ENCODE results near the gene KBTBD12.

Gene KBTBD12

GRCh38 chr3:127975153-127976029, 60.4 kb downstream of the KBTBD12 start:
- Histone ChIP-seq H3K9me3 (no peaks in the 10 kb centered on the region), H3K27ac (no peak overlapping the region), H3K27me3 (no peaks in the 10 kb centered on the region), H3K4me3 (no peak overlapping the region), H3K36me3 (no peaks in the 10 kb centered on the region), H3K4me1 (no peaks in the 10 kb centered on the region)
- no peak for DNase-seq
- no peak for TF ChIP-seq CTCF (IDR thresholded peaks at IDR 0.05)
- intact Hi-C loops (cut with DNase I; ENCODE audit: low total_unique reads), result loop anchor here (10.0 kb wide), 1 partner anchor 321 kb away; no protein-coding TSS in a partner anchor

GRCh38 chr3:127978636-127979035, 63.6 kb downstream of the KBTBD12 start:
- H3K27me3 ChIP-seq, result no peaks in the 10 kb centered on the region
- H3K4me1 ChIP-seq, result no peaks in the 10 kb centered on the region
- no peaks in the 10 kb centered on the region for H3K9me3 ChIP-seq
- H3K27ac ChIP-seq, result no peak overlapping the region
- no peaks in the 10 kb centered on the region for H3K36me3 ChIP-seq
- intact Hi-C loops (cut with DNase I; ENCODE audit: low total_unique reads), result loop anchor here (10.0 kb wide), 1 partner anchor 324 kb away; no protein-coding TSS in a partner anchor
- DNase-seq, result no peak
- H3K4me3 ChIP-seq, result no peak overlapping the region
- no peak for TF ChIP-seq CTCF (IDR thresholded peaks at IDR 0.05)

DNA sequence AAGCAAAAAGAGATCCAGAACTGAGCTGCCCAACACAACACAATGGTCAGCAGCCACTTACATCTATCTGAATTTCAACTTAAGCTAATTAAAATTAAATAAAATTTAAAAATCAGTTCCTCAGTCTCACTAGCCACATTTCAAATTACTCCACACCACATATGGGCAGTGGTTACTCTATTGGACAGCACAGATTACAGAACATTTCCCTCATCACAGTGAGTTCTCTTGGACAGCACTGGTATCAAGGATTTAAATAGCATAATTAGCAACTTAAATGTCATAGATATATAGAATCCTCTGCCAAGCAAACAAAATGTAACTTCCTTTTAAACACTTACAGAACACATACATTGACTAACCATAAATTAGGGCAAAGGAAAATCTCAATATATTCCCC, 64.4 kb downstream of the KBTBD12 start:
- no peaks in the 10 kb centered on the region for H3K9me3 ChIP-seq
- no peaks in the 10 kb centered on the region for H3K27me3 ChIP-seq
- no peaks in the 10 kb centered on the region for H3K36me3 ChIP-seq
- no peak overlapping the region for H3K4me3 ChIP-seq
- TF ChIP-seq CTCF (IDR thresholded peaks at IDR 0.05), result no peak
- intact Hi-C loops (cut with DNase I; ENCODE audit: low total_unique reads), result loop anchor here (10.0 kb wide), 1 partner anchor 325 kb away; no protein-coding TSS in a partner anchor
- DNase-seq, result no peak
- H3K27ac ChIP-seq, result no peak overlapping the region
- H3K4me1 ChIP-seq, result no peaks in the 10 kb centered on the region

GRCh38 chr3:127981097-127981496, 66.1 kb downstream of the KBTBD12 start:
- H3K9me3 ChIP-seq, result no peaks in the 10 kb centered on the region
- no peak overlapping the region for H3K27ac ChIP-seq
- H3K4me1 ChIP-seq, result no peaks in the 10 kb centered on the region
- no peaks in the 10 kb centered on the region for H3K36me3 ChIP-seq
- no peak overlapping the region for H3K4me3 ChIP-seq
- no peaks in the 10 kb centered on the region for H3K27me3 ChIP-seq
- no peak for DNase-seq
- no peak for TF ChIP-seq CTCF (IDR thresholded peaks at IDR 0.05)
- intact Hi-C loops (cut with DNase I; ENCODE audit: low total_unique reads), result no loop called here

DNA sequence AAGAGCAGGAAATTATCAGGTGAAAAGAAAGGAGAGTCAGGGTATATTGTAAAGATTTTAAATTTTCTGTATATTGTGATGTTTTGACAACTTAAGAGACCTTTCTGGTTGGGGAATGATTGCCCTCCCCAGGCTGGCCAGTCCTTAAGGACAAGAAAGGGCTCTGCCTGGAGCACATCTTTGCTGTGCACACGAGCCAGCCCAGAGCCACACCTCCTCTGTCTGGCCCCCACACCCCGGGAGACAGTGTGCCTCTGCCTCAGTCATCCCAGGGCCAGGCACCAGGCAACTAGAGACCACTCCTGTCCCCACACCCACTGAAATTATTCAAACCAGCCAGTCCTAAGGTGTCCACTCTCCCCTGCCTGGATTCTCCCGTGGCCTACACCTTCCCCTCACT, 67.1 kb downstream of the KBTBD12 start:
- no peak for TF ChIP-seq CTCF (IDR thresholded peaks at IDR 0.05)
- H3K27me3 ChIP-seq, result no peaks in the 10 kb centered on the region
- H3K27ac ChIP-seq, result no peak overlapping the region
- H3K4me3 ChIP-seq, result no peak overlapping the region
- H3K36me3 ChIP-seq, result no peaks in the 10 kb centered on the region
- no peaks in the 10 kb centered on the region for H3K9me3 ChIP-seq
- intact Hi-C loops (cut with DNase I; ENCODE audit: low total_unique reads), result no loop called here
- no peaks in the 10 kb centered on the region for H3K4me1 ChIP-seq
- DNase-seq, result no peak
